HepG2 (cell line): ENCODE results near the gene ALDH1A2. TPM values are rescaled to one million over a fixed set of nuclear protein-coding genes. Genes with fewer than 3 reads are reported as not detected.

Experiments used
- TRIM24 ChIP-seq: sonication (generic); formaldehyde crosslinking; IDR thresholded peaks from 2 replicates; pipeline ENCODE4 v1.8.0; 2022; ENCODE audit warnings: mild to moderate bottlenecking, missing genetic modification reagents
- ZNF17 ChIP-seq: sonication (generic); formaldehyde crosslinking; IDR thresholded peaks from 2 replicates; pipeline ENCODE4 v1.5.0; 2020; ENCODE audit warnings: mild to moderate bottlenecking, missing genetic modification reagents
- ZNF329 ChIP-seq: sonication (generic); formaldehyde crosslinking; IDR thresholded peaks from 2 replicates; pipeline ENCODE4 v1.9.0; 2021; ENCODE audit warnings: low read depth, mild to moderate bottlenecking, missing genetic modification reagents
- ZNF841 ChIP-seq: sonication (generic); formaldehyde crosslinking; IDR thresholded peaks from 2 replicates; pipeline ENCODE4 v1.8.1; 2023; ENCODE audit warnings: missing genetic modification reagents, borderline replicate concordance
- polyA plus RNA-seq, 8 experiments: library from polyadenylated mRNA; depleted of rRNA in 3 of 8; stranded (reverse) in 7 of 8; unstranded in 1 of 8; fragments of >200 nt; fragmentation: Illumina TruSeq in 4 of 8; extraction: Trizol in 4 of 8; gene quantifications; 2 replicates each; pipeline versions ENCODE4 v1.2.1 to v1.2.3, GENCODE V29; 2011 to 2016; ENCODE audit warnings: low read depth in 4 of 8, missing spikeins in 1 of 8, mixed read lengths in 1 of 8; ENCODE audit not compliant: insufficient read depth in 1 of 8
- total RNA-seq, 5 experiments: library from RNA; depleted of rRNA; stranded (reverse); fragments of >200 nt; fragmentation: Illumina TruSeq; extraction: Trizol; gene quantifications; 2 replicates each; pipeline ENCODE4 v1.2.3, GENCODE V29; 2016; ENCODE audit warnings: low read depth in 1 of 5
- TF ChIP-seq, protein P1 (sequence below): sonication (generic); formaldehyde crosslinking; IDR thresholded peaks from 2 replicates; pipeline ENCODE4 v1.5.0; 2020; ENCODE audit warnings: mild to moderate bottlenecking, missing genetic modification reagents, borderline replicate concordance
- TF ChIP-seq, protein P2 (sequence below): sonication (generic); formaldehyde crosslinking; IDR thresholded peaks from 2 replicates; pipeline ENCODE4 v1.4.0; 2020; ENCODE audit warnings: missing genetic modification reagents
- TF ChIP-seq, protein P3 (sequence below): sonication (generic); formaldehyde crosslinking; IDR thresholded peaks from 2 replicates; pipeline ENCODE4 v1.5.0; 2020; ENCODE audit warnings: missing genetic modification reagents
- TF ChIP-seq, protein P4 (sequence below): sonication (generic); formaldehyde crosslinking; IDR thresholded peaks from 2 replicates; pipeline ENCODE4 v1.8.1; 2023; ENCODE audit warnings: mild to moderate bottlenecking, moderate library complexity, missing genetic modification reagents

ALDH1A2 gene
- total and polyA plus RNA-seq, 2 of the 13 experiments (the other 11 are each of a cell fraction or from before 2014, with no cell fraction given) = 0.64 to 0.90 TPM

DNA sequence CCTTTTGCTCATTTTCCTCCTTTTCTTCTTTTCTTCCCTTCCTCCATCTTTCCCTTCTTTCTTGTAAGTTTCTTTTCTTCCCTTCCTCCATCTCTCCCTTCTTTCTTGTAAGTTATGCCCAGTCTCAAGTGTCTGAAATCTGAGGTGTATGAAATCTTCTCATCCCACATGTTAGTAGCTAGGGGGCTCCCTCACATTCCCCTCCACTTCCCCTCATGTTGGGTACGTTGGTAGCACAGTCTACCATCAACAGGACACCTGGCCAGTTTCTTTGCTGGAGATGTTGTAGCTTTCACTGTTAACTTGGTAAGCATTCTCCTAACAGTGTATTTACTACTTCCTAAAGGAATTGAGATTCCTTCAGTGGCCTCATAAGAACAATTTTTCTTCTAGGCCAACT is 133.9 kb downstream of the ALDH1A2 start (continued):
- TF ChIP-seq, protein P1, sequence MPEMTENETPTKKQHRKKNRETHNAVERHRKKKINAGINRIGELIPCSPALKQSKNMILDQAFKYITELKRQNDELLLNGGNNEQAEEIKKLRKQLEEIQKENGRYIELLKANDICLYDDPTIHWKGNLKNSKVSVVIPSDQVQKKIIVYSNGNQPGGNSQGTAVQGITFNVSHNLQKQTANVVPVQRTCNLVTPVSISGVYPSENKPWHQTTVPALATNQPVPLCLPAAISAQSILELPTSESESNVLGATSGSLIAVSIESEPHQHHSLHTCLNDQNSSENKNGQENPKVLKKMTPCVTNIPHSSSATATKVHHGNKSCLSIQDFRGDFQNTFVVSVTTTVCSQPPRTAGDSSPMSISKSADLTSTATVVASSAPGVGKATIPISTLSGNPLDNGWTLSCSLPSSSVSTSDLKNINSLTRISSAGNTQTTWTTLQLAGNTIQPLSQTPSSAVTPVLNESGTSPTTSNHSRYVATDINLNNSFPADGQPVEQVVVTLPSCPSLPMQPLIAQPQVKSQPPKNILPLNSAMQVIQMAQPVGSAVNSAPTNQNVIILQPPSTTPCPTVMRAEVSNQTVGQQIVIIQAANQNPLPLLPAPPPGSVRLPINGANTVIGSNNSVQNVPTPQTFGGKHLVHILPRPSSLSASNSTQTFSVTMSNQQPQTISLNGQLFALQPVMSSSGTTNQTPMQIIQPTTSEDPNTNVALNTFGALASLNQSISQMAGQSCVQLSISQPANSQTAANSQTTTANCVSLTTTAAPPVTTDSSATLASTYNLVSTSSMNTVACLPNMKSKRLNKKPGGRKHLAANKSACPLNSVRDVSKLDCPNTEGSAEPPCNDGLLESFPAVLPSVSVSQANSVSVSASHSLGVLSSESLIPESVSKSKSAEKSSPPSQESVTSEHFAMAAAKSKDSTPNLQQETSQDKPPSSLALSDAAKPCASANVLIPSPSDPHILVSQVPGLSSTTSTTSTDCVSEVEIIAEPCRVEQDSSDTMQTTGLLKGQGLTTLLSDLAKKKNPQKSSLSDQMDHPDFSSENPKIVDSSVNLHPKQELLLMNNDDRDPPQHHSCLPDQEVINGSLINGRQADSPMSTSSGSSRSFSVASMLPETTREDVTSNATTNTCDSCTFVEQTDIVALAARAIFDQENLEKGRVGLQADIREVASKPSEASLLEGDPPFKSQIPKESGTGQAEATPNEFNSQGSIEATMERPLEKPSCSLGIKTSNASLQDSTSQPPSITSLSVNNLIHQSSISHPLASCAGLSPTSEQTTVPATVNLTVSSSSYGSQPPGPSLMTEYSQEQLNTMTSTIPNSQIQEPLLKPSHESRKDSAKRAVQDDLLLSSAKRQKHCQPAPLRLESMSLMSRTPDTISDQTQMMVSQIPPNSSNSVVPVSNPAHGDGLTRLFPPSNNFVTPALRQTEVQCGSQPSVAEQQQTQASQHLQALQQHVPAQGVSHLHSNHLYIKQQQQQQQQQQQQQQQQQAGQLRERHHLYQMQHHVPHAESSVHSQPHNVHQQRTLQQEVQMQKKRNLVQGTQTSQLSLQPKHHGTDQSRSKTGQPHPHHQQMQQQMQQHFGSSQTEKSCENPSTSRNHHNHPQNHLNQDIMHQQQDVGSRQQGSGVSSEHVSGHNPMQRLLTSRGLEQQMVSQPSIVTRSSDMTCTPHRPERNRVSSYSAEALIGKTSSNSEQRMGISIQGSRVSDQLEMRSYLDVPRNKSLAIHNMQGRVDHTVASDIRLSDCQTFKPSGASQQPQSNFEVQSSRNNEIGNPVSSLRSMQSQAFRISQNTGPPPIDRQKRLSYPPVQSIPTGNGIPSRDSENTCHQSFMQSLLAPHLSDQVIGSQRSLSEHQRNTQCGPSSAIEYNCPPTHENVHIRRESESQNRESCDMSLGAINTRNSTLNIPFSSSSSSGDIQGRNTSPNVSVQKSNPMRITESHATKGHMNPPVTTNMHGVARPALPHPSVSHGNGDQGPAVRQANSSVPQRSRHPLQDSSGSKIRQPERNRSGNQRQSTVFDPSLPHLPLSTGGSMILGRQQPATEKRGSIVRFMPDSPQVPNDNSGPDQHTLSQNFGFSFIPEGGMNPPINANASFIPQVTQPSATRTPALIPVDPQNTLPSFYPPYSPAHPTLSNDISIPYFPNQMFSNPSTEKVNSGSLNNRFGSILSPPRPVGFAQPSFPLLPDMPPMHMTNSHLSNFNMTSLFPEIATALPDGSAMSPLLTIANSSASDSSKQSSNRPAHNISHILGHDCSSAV (CRISPR knock-in tag) = no peak
- TF ChIP-seq, protein P2, sequence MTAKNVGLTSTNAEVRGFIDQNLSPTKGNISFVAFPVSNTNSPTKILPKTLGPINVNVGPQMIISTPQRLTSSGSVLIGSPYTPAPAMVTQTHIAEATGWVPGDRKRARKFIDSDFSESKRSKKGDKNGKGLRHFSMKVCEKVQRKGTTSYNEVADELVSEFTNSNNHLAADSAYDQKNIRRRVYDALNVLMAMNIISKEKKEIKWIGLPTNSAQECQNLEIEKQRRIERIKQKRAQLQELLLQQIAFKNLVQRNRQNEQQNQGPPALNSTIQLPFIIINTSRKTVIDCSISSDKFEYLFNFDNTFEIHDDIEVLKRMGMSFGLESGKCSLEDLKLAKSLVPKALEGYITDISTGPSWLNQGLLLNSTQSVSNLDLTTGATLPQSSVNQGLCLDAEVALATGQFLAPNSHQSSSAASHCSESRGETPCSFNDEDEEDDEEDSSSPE = no peak
- TF ChIP-seq ZNF17 (CRISPR knock-in tag) (no peak), TRIM24 (no peak), ZNF841 (CRISPR knock-in tag) (no peak), ZNF329 (CRISPR knock-in tag) (no peak)
- TF ChIP-seq, protein P3, sequence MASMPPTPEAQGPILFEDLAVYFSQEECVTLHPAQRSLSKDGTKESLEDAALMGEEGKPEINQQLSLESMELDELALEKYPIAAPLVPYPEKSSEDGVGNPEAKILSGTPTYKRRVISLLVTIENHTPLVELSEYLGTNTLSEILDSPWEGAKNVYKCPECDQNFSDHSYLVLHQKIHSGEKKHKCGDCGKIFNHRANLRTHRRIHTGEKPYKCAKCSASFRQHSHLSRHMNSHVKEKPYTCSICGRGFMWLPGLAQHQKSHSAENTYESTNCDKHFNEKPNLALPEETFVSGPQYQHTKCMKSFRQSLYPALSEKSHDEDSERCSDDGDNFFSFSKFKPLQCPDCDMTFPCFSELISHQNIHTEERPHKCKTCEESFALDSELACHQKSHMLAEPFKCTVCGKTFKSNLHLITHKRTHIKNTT = no peak
- TF ChIP-seq, protein P4, sequence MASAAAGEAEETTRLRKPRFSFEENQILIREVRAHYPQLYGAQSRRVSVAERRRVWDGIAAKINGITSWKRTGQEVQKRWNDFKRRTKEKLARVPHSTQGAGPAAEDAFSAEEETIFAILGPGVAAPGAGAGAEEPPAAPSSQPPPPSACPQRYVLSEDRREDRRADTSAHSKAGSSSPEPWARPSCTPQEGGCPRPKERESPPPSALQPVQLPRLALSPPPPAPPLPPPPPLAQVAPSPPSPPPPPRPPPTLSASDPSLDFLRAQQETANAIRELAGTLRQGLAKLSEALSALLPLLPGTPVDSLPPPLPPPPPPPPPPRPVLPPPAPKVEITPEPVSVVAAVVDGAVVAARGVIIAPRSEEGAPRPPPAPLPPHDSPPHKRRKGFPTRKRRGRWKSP (CRISPR knock-in tag) = no peak
- TF ChIP-seq, all 625 proteins: peak for 0
